Gastroesophageal sphincter (tissue), 4 donors: ENCODE results near the gene AGBL4. TPM values are rescaled to one million over a fixed set of nuclear protein-coding genes. Genes with fewer than 3 reads are reported as not detected.
"Not testable (repeated sequence)": the region's sequence is repeated elsewhere in the genome, so short reads cannot be mapped to it uniquely, and the experiment has no call there.

ENCODE experiments used
- ATAC-seq: fragments of 150-250 bp; one replicate; pipeline ENCODE4 v1.9.1; 2016; ENCODE audit warnings: mild to moderate bottlenecking, moderate library complexity
- H3K27ac ChIP-seq, 4 donors: fragments of 200-600 bp; sonication (generic) in 3 of 4; 1 replicate in 3 of 4; 2 replicates in 1 of 4; pipeline ENCODE4 v1.5.1; 2016 to 2019
- H3K27me3 ChIP-seq: fragments of 200-600 bp; sonication (generic); one replicate; pipeline ENCODE4 v1.5.1; 2019
- H3K36me3 ChIP-seq, 2 donors: fragments of 200-600 bp; sonication (generic); one replicate each; pipeline ENCODE4 v1.5.1; 2019; ENCODE audit warnings: control low read depth in 1 of 2
- H3K4me1 ChIP-seq, 3 donors: fragments of 200-600 bp; sonication (generic); 1 replicate in 2 of 3; 2 replicates in 1 of 3; pipeline ENCODE4 v1.5.1; 2016 to 2019; ENCODE audit warnings: control low read depth in 2 of 3
- H3K4me3 ChIP-seq, 2 donors: fragments of 200-600 bp; sonication (generic); one replicate each; pipeline ENCODE4 v1.5.1; 2019; ENCODE audit warnings: mild to moderate bottlenecking in 1 of 2, moderate library complexity in 1 of 2
- H3K9me3 ChIP-seq, 3 donors: fragments of 200-600 bp; sonication (generic); one replicate each; pipeline ENCODE4 v1.5.1; 2017 to 2019; ENCODE audit warnings: control low read depth in 2 of 3
- CTCF ChIP-seq, 4 experiments: fragments of 200-600 bp in 2 of 4; fragments of 450-650 bp in 2 of 4; sonication (generic) in 1 of 4; IDR thresholded peaks; one replicate each; pipeline ENCODE4 v1.5.1; 2017 to 2019; ENCODE audit warnings: antibody characterized with exemption in 4 of 4, mild to moderate bottlenecking in 2 of 4, moderate library complexity in 2 of 4
- EP300 ChIP-seq: sonication (generic); formaldehyde crosslinking; IDR thresholded peaks from one replicate; pipeline ENCODE4 v1.6.1; 2017; ENCODE audit warnings: antibody characterized with exemption, mild to moderate bottlenecking
- POLR2A ChIP-seq, 2 donors: fragments of 450-650 bp; IDR thresholded peaks; one replicate each; pipeline ENCODE4 v1.6.1; 2017; ENCODE audit warnings: antibody characterized with exemption in 2 of 2, mild to moderate bottlenecking in 2 of 2, moderate library complexity in 1 of 2
- POLR2AphosphoS5 ChIP-seq: sonication (generic); formaldehyde crosslinking; IDR thresholded peaks from one replicate; pipeline ENCODE4 v1.6.1; 2017; ENCODE audit warnings: antibody characterized with exemption
- WGBS, 2 donors: methylation state at CpG; one replicate each; pipeline ENCODE4 v1.1.5; 2018; ENCODE audit warnings: low coverage in 1 of 2; 5-methylcytosine and 5-hydroxymethylcytosine counted together
- total RNA-seq, 4 donors: library from RNA; depleted of rRNA; stranded (reverse); fragments of >200 nt; gene quantifications; one replicate each; pipeline ENCODE4 v1.1.0, GENCODE V29; 2016

Gene AGBL4
- total RNA-seq, 4 donors from 2014 or later = 1.6 TPM; not detected in 3

GRCh38 chr1:49026230-49026811, 997.4 kb downstream of the AGBL4 start:
- no peak overlapping the region for H3K27ac ChIP-seq
- no peaks in the 10 kb centered on the region for H3K4me1 ChIP-seq
- H3K36me3 ChIP-seq = no peaks in the 10 kb centered on the region
- no peak for TF ChIP-seq POLR2A (IDR thresholded peaks at IDR 0.05)
- H3K9me3 ChIP-seq = peaks cover 0 to 26% (median 0%) of the 10 kb centered on the region in 3 donors
- 63 to 70% methylated on average over 1 of the region's 1 CpG for WGBS, 2 donors
- H3K4me3 ChIP-seq = no peak overlapping the region
- no peak for ATAC-seq
- peaks cover 5% of the 10 kb centered on the region for H3K27me3 ChIP-seq

GRCh38 chr1:49016030-49016977, 1007.5 kb downstream of the AGBL4 start:
- TF ChIP-seq CTCF (IDR thresholded peaks at IDR 0.05) (no peak), POLR2A (IDR thresholded peaks at IDR 0.05) (no peak), EP300 (no peak), POLR2AphosphoS5 (no peak)
- peaks cover 0 to 4% (median 0%) of the 10 kb centered on the region in 3 donors for H3K9me3 ChIP-seq
- H3K27me3 ChIP-seq = no peaks in the 10 kb centered on the region
- no peaks in the 10 kb centered on the region for H3K36me3 ChIP-seq
- ATAC-seq = no peak
- whole genome bisulfite sequencing, 2 donors = 50 to 60% methylated on average over 1 to 4 of the region's 5 CpGs
- H3K27ac ChIP-seq = no peak overlapping the region
- no peaks in the 10 kb centered on the region for H3K4me1 ChIP-seq
- H3K4me3 ChIP-seq = no peak overlapping the region

GRCh38 chr1:49013079-49013478, 1010.7 kb downstream of the AGBL4 start:
- Histone ChIP-seq H3K4me1 (no peaks in the 10 kb centered on the region), H3K27ac (no peak overlapping the region), H3K4me3 (no peak overlapping the region), H3K27me3 (no peaks in the 10 kb centered on the region), H3K36me3 (no peaks in the 10 kb centered on the region), H3K9me3 (no peaks in the 10 kb centered on the region)
- no peak for ATAC-seq
- no peak for TF ChIP-seq POLR2AphosphoS5
- no peak for TF ChIP-seq EP300
- no peak for TF ChIP-seq CTCF (IDR thresholded peaks at IDR 0.05)
- no peak for TF ChIP-seq POLR2A (IDR thresholded peaks at IDR 0.05)

- not testable (repeated sequence) for H3K27ac ChIP-seq, ATAC-seq, H3K36me3 ChIP-seq, H3K27me3 ChIP-seq, H3K9me3 ChIP-seq, H3K4me1 ChIP-seq, H3K4me3 ChIP-seq
- 90 to 97% methylated on average over 10 of the region's 10 CpGs for WGBS, 2 donors
These were observed 1020.8 kb downstream of the AGBL4 start for GRCh38 chr1:49002981-49003380.

GRCh38 chr1:48999321-48999720, 1024.4 kb downstream of the AGBL4 start:
- Histone ChIP-seq H3K27ac (no peak overlapping the region), H3K9me3 (no peaks in the 10 kb centered on the region), H3K4me3 (no peak overlapping the region), H3K36me3 (no peaks in the 10 kb centered on the region), H3K27me3 (no peaks in the 10 kb centered on the region), H3K4me1 (no peaks in the 10 kb centered on the region)
- ATAC-seq = no peak
- 30 to 47% methylated on average over 3 of the region's 3 CpGs for WGBS, 2 donors
- TF ChIP-seq CTCF (IDR thresholded peaks at IDR 0.05) = no peak
- TF ChIP-seq POLR2AphosphoS5 = no peak
- no peak for TF ChIP-seq EP300
- no peak for TF ChIP-seq POLR2A (IDR thresholded peaks at IDR 0.05)

- no peak overlapping the region for H3K4me3 ChIP-seq
- no peak for ATAC-seq
- TF ChIP-seq CTCF (IDR thresholded peaks at IDR 0.05) (no peak), POLR2A (IDR thresholded peaks at IDR 0.05) (no peak), POLR2AphosphoS5 (no peak), EP300 (no peak)
- H3K27me3 ChIP-seq = no peaks in the 10 kb centered on the region
- 79 to 98% methylated on average over 2 of the region's 2 CpGs for WGBS, 2 donors
- no peaks in the 10 kb centered on the region for H3K36me3 ChIP-seq
- peaks cover 0 to 23% (median 0%) of the 10 kb centered on the region in 3 donors for H3K9me3 ChIP-seq
- H3K27ac ChIP-seq = no peak overlapping the region
- H3K4me1 ChIP-seq = no peaks in the 10 kb centered on the region
These were observed 1027.4 kb downstream of the AGBL4 start for GRCh38 chr1:48996311-48996710.
